Fibroblast of lung (primary cell): ENCODE measurements around the gene DDI2.

Experiments
- CTCF ChIP-seq, 2 donors: IDR thresholded peaks in 1 of 2; conservative IDR thresholded peaks in 1 of 2; 1 replicate in 1 of 2; 2 replicates in 1 of 2; pipeline ENCODE4 v1.5.1; 2011 to 2012; ENCODE audit warnings: low read length in 2 of 2, control low read depth in 1 of 2, inconsistent platforms in 1 of 2, low read depth in 1 of 2, mild to moderate bottlenecking in 1 of 2
- EZH2 ChIP-seq: IDR thresholded peaks from 2 replicates; pipeline ENCODE4 v1.5.1; 2012; ENCODE audit warnings: low read length, control low read depth, mild to moderate bottlenecking; ENCODE audit errors: missing control alignments

DNA sequence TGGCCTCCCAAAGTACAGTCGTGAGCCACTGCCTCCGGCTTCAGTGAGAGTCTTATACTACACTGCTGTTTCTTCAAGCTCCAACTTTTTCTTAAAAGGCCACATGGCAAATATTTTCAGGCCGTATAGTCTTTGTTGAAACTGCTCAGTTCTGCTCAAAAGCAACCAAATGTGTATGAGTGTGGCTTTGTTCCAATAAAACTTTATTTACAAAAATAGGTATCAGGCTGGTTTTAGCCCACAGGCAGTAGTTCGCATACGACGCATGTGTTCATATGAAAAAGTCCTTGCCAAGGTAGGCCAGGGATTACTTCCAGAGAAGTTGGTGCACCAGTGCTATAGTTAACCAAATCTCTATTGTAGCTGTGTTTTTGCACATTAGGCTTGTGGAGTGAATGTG lies 73.1 kb downstream of the DDI2 start:
- TF ChIP-seq EZH2 (no peak), CTCF (conservative IDR thresholded peaks at IDR 0.05 in 1 of 2, IDR thresholded peaks at IDR 0.05 in 1 of 2; ENCODE audit: low read depth in 1 of 2, low read length in 2 of 2) (no peak)
